ENCODE measurements around the gene RASGRF2. TPM values are rescaled to one million over a fixed set of nuclear protein-coding genes. Genes with fewer than 3 reads are reported as not detected.

The RASGRF2 gene
- total and polyA plus RNA-seq, 2 of the 8 experiments (the other 6 are each of a cell fraction or from before 2014, with no cell fraction given), result 2.6 to 29.5 TPM

GRCh38 chr5:81045389-81045807 is 85.2 kb downstream of the RASGRF2 start:
- no peak overlapping the region for H3K18ac ChIP-seq (ENCODE audit: extremely low read depth, low read length)
- no peak overlapping the region for H2AFZ ChIP-seq (ENCODE audit: low read length)
- no peak for DNase-seq (ENCODE audit: low read depth in 1 of 2, low spot score in 2 of 2)
- no peak overlapping the region for H2BK5ac ChIP-seq (ENCODE audit: low read depth, low read length)
- no peak overlapping the region for H4K5ac ChIP-seq (ENCODE audit: insufficient read length, low read depth, low read length)
- peaks cover 0 to 2% (median 0%) of the 10 kb centered on the region in 4 experiments; a peak in 1 of 7 replicates for H3K4me1 ChIP-seq (replicated peaks in 1 of 4; ENCODE audit: control insufficient read depth in 3 of 4, insufficient read depth in 4 of 4, low read length in 3 of 4)
- no peak overlapping the region for H3K14ac ChIP-seq (ENCODE audit: insufficient read length)
- no peak overlapping the region for H3K56ac ChIP-seq (replicated peaks; ENCODE audit: insufficient read length, low read depth, low read length)
- no peaks in the 10 kb centered on the region; a peak in 1 of 8 replicates for H3K36me3 ChIP-seq (ENCODE audit: control insufficient read depth in 2 of 4, insufficient read depth in 4 of 4, low read length in 3 of 4)
- ChIA-PET POLR2A (ENCODE audit: partially characterized antibody) (no interaction called here), CTCF (ENCODE audit: partially characterized antibody) (interaction anchor here (0.8 to 2.6 kb wide), 4 partner anchors 12 to 328 kb away, joined by 3 to 10 read pairs (median 4); partner anchors contain the start of gene RASGRF2)
- H2AK5ac ChIP-seq (ENCODE audit: low read depth, low read length), result no peak overlapping the region
- H4K8ac ChIP-seq (ENCODE audit: extremely low read depth, insufficient read depth, low read length), result no peak overlapping the region
- no peaks in the 10 kb centered on the region for H3K9me3 ChIP-seq (ENCODE audit: insufficient read depth in 2 of 2, low read depth in 1 of 2, low read length in 1 of 2)
- no peak overlapping the region for H3K27ac ChIP-seq (ENCODE audit: low read depth, low read length)
- no peak overlapping the region for H3K9ac ChIP-seq (replicated peaks in 1 of 4; ENCODE audit: extremely low read depth in 1 of 4, low read depth in 3 of 4, low read length in 3 of 4)
- H2BK120ac ChIP-seq (replicated peaks; ENCODE audit: low read depth, low read length), result no peak overlapping the region
- no peak overlapping the region for H4K91ac ChIP-seq (replicated peaks; ENCODE audit: insufficient read length, low read length)
- H3K79me2 ChIP-seq (ENCODE audit: control insufficient read depth in 1 of 2, insufficient read depth in 2 of 2, low read length in 2 of 2), result no peaks in the 10 kb centered on the region
- H2BK20ac ChIP-seq (ENCODE audit: low read length), result no peak overlapping the region
- no peaks in the 10 kb centered on the region for H3K27me3 ChIP-seq (replicated peaks in 1 of 4; ENCODE audit: control insufficient read depth in 3 of 4, extremely low read depth in 1 of 4, insufficient read depth in 3 of 4, low read length in 3 of 4)
- FAIRE-seq, result no peak
- H3K4ac ChIP-seq (replicated peaks; ENCODE audit: insufficient read length, low read depth, low read length), result no peak overlapping the region
- no peak overlapping the region for H3K4me2 ChIP-seq (ENCODE audit: insufficient read depth in 1 of 2, low read depth in 2 of 2, low read length in 2 of 2)
- no peaks in the 10 kb centered on the region for H3K79me1 ChIP-seq (ENCODE audit: low read depth, low read length)
- no peak overlapping the region for H2BK12ac ChIP-seq (ENCODE audit: low read depth, low read length)
- H3K23ac ChIP-seq (ENCODE audit: insufficient read length), result no peak overlapping the region
- no peak overlapping the region for H3K4me3 ChIP-seq (ENCODE audit: extremely low read depth in 1 of 4, insufficient read depth in 2 of 4, low read depth in 3 of 4, low read length in 4 of 4)
- no peaks in the 10 kb centered on the region for H4K20me1 ChIP-seq (replicated peaks in 1 of 2; ENCODE audit: control insufficient read depth in 1 of 2, insufficient read depth in 2 of 2, low read length in 2 of 2)
- H3K23me2 ChIP-seq (ENCODE audit: low read depth, low read length), result no peaks in the 10 kb centered on the region
- no peak overlapping the region for H2BK15ac ChIP-seq (ENCODE audit: low read length)
- TF ChIP-seq CREB1 (IDR thresholded peaks at IDR 0.05) (no peak), ATF3 (IDR thresholded peaks at IDR 0.05; ENCODE audit: insufficient read depth, low read depth, low read length) (no peak), TCF12 (IDR thresholded peaks at IDR 0.05; ENCODE audit: low read depth, low read length) (no peak), KDM1A (IDR thresholded peaks at IDR 0.05; ENCODE audit: borderline replicate concordance, low read length) (no peak), ZNF274 (IDR thresholded peaks at IDR 0.05; ENCODE audit: borderline replicate concordance, extremely low read depth, low read length) (no peak), NRF1 (IDR thresholded peaks at IDR 0.05; ENCODE audit: low read depth, low read length) (no peak), GABPA (IDR thresholded peaks at IDR 0.05; ENCODE audit: borderline replicate concordance, insufficient read depth, low read length) (no peak), KDM5A (IDR thresholded peaks at IDR 0.05; ENCODE audit: low read length) (no peak), CTCF (IDR thresholded peaks at IDR 0.05; ENCODE audit: control extremely low read depth in 1 of 3, insufficient read depth in 1 of 3, low read depth in 1 of 3, low read length in 3 of 3) (no peak), BRCA1 (IDR thresholded peaks at IDR 0.05; ENCODE audit: low read depth, low read length) (no peak), CEBPB (IDR thresholded peaks at IDR 0.05; ENCODE audit: low read depth, low read length) (no peak), RAD21 (IDR thresholded peaks at IDR 0.05 in 1 of 2, conservative IDR thresholded peaks at IDR 0.05 in 1 of 2; ENCODE audit: low read depth in 2 of 2, low read length in 2 of 2) (no peak)

All from H1 (cell line).